Ecto neural progenitor cell (in vitro differentiated cells): Measurements from ENCODE around the gene LMBRD2.
"Not testable (repeated sequence)": the region's sequence is repeated elsewhere in the genome, so short reads cannot be mapped to it uniquely, and the experiment has no call there.

ENCODE experiments used
- DNase-seq: peaks from one replicate; pipeline ENCODE4 v3.0.0-alpha.2; 2018; ENCODE audit warnings: low spot score

LMBRD2 gene

GRCh38 chr5:36151434-36152323 is at the start of gene LMBRD2, which contains the start of gene SKP2:
Gene LMBRD2, minus strand, starts transcription at chr5:36151887. Its CDS starts 8,538 bp downstream, at chr5:36143349.
Gene SKP2, plus strand, starts transcription at chr5:36152111. Its CDS starts 152 bp downstream, at chr5:36152263.
- DNase-seq, result peak; percentile 97

GRCh38 chr5:36200513-36200912 is 48.8 kb upstream of the LMBRD2 start:
- DNase-seq, result no peak

- no peak for DNase-seq
Observed at GRCh38 chr5:36199620-36200019, 47.9 kb upstream of the LMBRD2 start.

GRCh38 chr5:36198783-36199182 is 47.1 kb upstream of the LMBRD2 start:
- not testable (repeated sequence) for DNase-seq

- no peak for DNase-seq
Observed at GRCh38 chr5:36198281-36198680, 46.6 kb upstream of the LMBRD2 start.

- DNase-seq, result no peak
Observed at GRCh38 chr5:36193746-36194145, 42.1 kb upstream of the LMBRD2 start.

- not testable (repeated sequence) for DNase-seq
Observed at GRCh38 chr5:36184408-36184807, 32.7 kb upstream of the LMBRD2 start.

GRCh38 chr5:36181774-36182173 is 30.1 kb upstream of the LMBRD2 start:
- no peak for DNase-seq

GRCh38 chr5:36180556-36181350 is 29.1 kb upstream of the LMBRD2 start:
- no peak for DNase-seq

- no peak for DNase-seq
Observed at GRCh38 chr5:36179950-36180349, 28.3 kb upstream of the LMBRD2 start.

GRCh38 chr5:36178524-36178890 is 26.8 kb upstream of the LMBRD2 start:
- DNase-seq, result no peak

- DNase-seq, result no peak
Observed at GRCh38 chr5:36177715-36178523, 26.2 kb upstream of the LMBRD2 start.

- no peak for DNase-seq
Observed at GRCh38 chr5:36177154-36177553, 25.5 kb upstream of the LMBRD2 start.

GRCh38 chr5:36175043-36175442 is 23.4 kb upstream of the LMBRD2 start:
- no peak for DNase-seq

GRCh38 chr5:36174119-36174518 is 22.4 kb upstream of the LMBRD2 start:
- DNase-seq, result no peak

- no peak for DNase-seq
Observed at GRCh38 chr5:36173426-36173825, 21.7 kb upstream of the LMBRD2 start.

- DNase-seq, result no peak
Observed at GRCh38 chr5:36172599-36172998, 20.9 kb upstream of the LMBRD2 start.

GRCh38 chr5:36170832-36171424 is 19.2 kb upstream of the LMBRD2 start:
- DNase-seq, result no peak

- DNase-seq, result no peak
Observed at GRCh38 chr5:36168737-36169136, 17.1 kb upstream of the LMBRD2 start.

GRCh38 chr5:36164461-36164860 is 12.8 kb upstream of the LMBRD2 start:
- no peak for DNase-seq

GRCh38 chr5:36162810-36163486 is 11.3 kb upstream of the LMBRD2 start:
- no peak for DNase-seq
